Vagina (tissue), 2 donors: ENCODE measurements around the gene SEMA4B.

Experiments
- CTCF ChIP-seq, 3 experiments: fragments of 450-650 bp in 2 of 3; fragments of 200-600 bp in 1 of 3; sonication (generic) in 1 of 3; IDR thresholded peaks; one replicate each; pipeline ENCODE4 v1.5.1; 2017 to 2019; ENCODE audit warnings: antibody characterized with exemption in 3 of 3, mild to moderate bottlenecking in 2 of 3, moderate library complexity in 2 of 3
- POLR2A ChIP-seq, 2 donors: fragments of 450-650 bp; IDR thresholded peaks; one replicate each; pipeline ENCODE4 v1.6.1; 2017; ENCODE audit warnings: antibody characterized with exemption in 2 of 2, mild to moderate bottlenecking in 2 of 2, moderate library complexity in 2 of 2
- POLR2AphosphoS5 ChIP-seq, 2 donors: sonication (generic); formaldehyde crosslinking; IDR thresholded peaks; one replicate each; pipeline ENCODE4 v1.9.0; 2017; ENCODE audit warnings: antibody characterized with exemption in 2 of 2, mild to moderate bottlenecking in 2 of 2, low read depth in 1 of 2; ENCODE audit not compliant: insufficient read depth in 1 of 2

GRCh38 chr15:90261811-90262210, 60.7 kb downstream of the SEMA4B start:
- TF ChIP-seq POLR2A (IDR thresholded peaks at IDR 0.05): no peak
- no peak for TF ChIP-seq POLR2AphosphoS5 (IDR thresholded peaks at IDR 0.05; ENCODE audit: insufficient read depth in 1 of 2, low read depth in 1 of 2)
- TF ChIP-seq CTCF (IDR thresholded peaks at IDR 0.05): no peak
